Keratinocyte (primary cell): Measurements from ENCODE around the gene RPS21.

Experiments
- CTCF ChIP-seq, 3 experiments: IDR thresholded peaks in 1 of 3; conservative IDR thresholded peaks in 1 of 3; optimal IDR thresholded peaks in 1 of 3; 2 replicates in 2 of 3; 3 replicates in 1 of 3; pipeline versions ENCODE3 to v1.5.1; 2011; ENCODE audit warnings: low read length in 3 of 3, mild to moderate bottlenecking in 3 of 3, moderate library complexity in 2 of 3, control low read depth in 1 of 3, inconsistent platforms in 1 of 3; ENCODE audit not compliant: insufficient read depth in 2 of 3; ENCODE audit errors: extremely low read depth in 1 of 3
- EZH2 ChIP-seq: IDR thresholded peaks from one replicate; pipeline ENCODE4 v1.6.1; 2012; ENCODE audit warnings: inconsistent platforms, mild to moderate bottlenecking, low read length, moderate library complexity

- TF ChIP-seq CTCF (optimal IDR thresholded peaks at IDR 0.05 in 1 of 3, IDR thresholded peaks at IDR 0.05 in 1 of 3, conservative IDR thresholded peaks at IDR 0.05 in 1 of 3; ENCODE audit: extremely low read depth in 1 of 3, insufficient read depth in 2 of 3, low read length in 3 of 3) (no peak), EZH2 (no peak)
These were observed 40.3 kb upstream of the RPS21 start for GRCh38 chr20:62346398-62347150.
